HEK293 (cell line): ENCODE data around the gene SMOC1.
A peak's percentile ranks its signal among the peaks of the same experiment; 100 is the strongest.

Source experiments
- CTCF ChIA-PET: fragments of 350-600 bp; formaldehyde crosslinking; extraction: SDS; loops from one replicate; lab custom pipeline; 2021; ENCODE audit warnings: antibody characterized with exemption; lab: Yijun Ruan, JAX
- POLR2A ChIA-PET: fragments of 300-600 bp; formaldehyde crosslinking; extraction: SDS; loops from one replicate; lab custom pipeline; 2020; ENCODE audit warnings: antibody characterized with exemption, inconsistent platforms; lab: Yijun Ruan, JAX
- H3K27ac ChIP-seq: fragments of 200-500 bp; sonication (Bioruptor generic); 2 replicates; pipeline ENCODE4 v1.5.1; 2014; ENCODE audit warnings: low read depth, low read length, control low read depth, inconsistent platforms; ENCODE audit errors: extremely low read depth
- H3K36me3 ChIP-seq, 2 experiments: fragments of 200-500 bp in 1 of 2; sonication (Bioruptor generic) in 1 of 2; 1 replicate in 1 of 2; 2 replicates in 1 of 2; pipeline ENCODE4 v1.5.1; 2014 to 2017; ENCODE audit warnings: inconsistent platforms in 2 of 2, low read length in 2 of 2; ENCODE audit not compliant: control insufficient read depth in 2 of 2, insufficient read depth in 1 of 2
- H3K4me1 ChIP-seq: fragments of 200-500 bp; sonication (Bioruptor generic); 2 replicates; pipeline ENCODE4 v1.5.1; 2014; ENCODE audit warnings: mild to moderate bottlenecking, low read length, inconsistent platforms; ENCODE audit not compliant: control insufficient read depth, insufficient read depth
- H3K4me3 ChIP-seq: 2 replicates; pipeline ENCODE4 v1.5.1; 2011; ENCODE audit warnings: low read depth, mild to moderate bottlenecking, control low read depth, low read length, moderate library complexity
- H3K9me3 ChIP-seq: fragments of 200-500 bp; sonication (Bioruptor generic); 2 replicates; pipeline ENCODE4 v1.5.1; 2014; ENCODE audit warnings: low read depth, low read length, inconsistent platforms; ENCODE audit not compliant: control insufficient read depth, insufficient read depth
- BCL11B ChIP-seq: fragments of 450-650 bp; formaldehyde crosslinking; IDR thresholded peaks from 2 replicates; pipeline ENCODE4 v1.5.1; 2016; ENCODE audit warnings: low read depth, missing biosample characterization, missing genetic modification characterization
- FEZF1 ChIP-seq: fragments of 450-650 bp; formaldehyde crosslinking; IDR thresholded peaks from 2 replicates; pipeline ENCODE4 v1.5.1; 2016; ENCODE audit warnings: missing biosample characterization, missing genetic modification characterization
- GLI2 ChIP-seq: fragments of 450-650 bp; formaldehyde crosslinking; IDR thresholded peaks from 2 replicates; pipeline ENCODE4; 2017; ENCODE audit warnings: missing biosample characterization, missing genetic modification characterization, low read depth, borderline replicate concordance
- GLIS1 ChIP-seq: fragments of 450-650 bp; formaldehyde crosslinking; IDR thresholded peaks from 2 replicates; pipeline ENCODE4 v1.5.1; 2016; ENCODE audit warnings: missing biosample characterization, missing genetic modification characterization
- KLF8 ChIP-seq: fragments of 450-650 bp; formaldehyde crosslinking; IDR thresholded peaks from 2 replicates; pipeline ENCODE4 v1.5.1; 2016; ENCODE audit warnings: missing biosample characterization, missing genetic modification characterization
- MEIS1 ChIP-seq: sonication (generic); formaldehyde crosslinking; IDR thresholded peaks from 2 replicates; pipeline ENCODE4 v1.8.1; 2022; ENCODE audit warnings: missing genetic modification reagents, mild to moderate bottlenecking, borderline replicate concordance
- PBX3 ChIP-seq: sonication (generic); formaldehyde crosslinking; IDR thresholded peaks from 2 replicates; pipeline ENCODE4 v1.8.1; 2022; ENCODE audit warnings: mild to moderate bottlenecking, moderate library complexity, missing genetic modification reagents
- ZFP37 ChIP-seq: fragments of 450-650 bp; formaldehyde crosslinking; IDR thresholded peaks from 2 replicates; pipeline ENCODE4 v1.5.1; 2016; ENCODE audit warnings: missing biosample characterization, missing genetic modification characterization
- ZNF138 ChIP-seq: fragments of 450-650 bp; formaldehyde crosslinking; IDR thresholded peaks from 2 replicates; pipeline ENCODE4 v1.5.1; 2016; ENCODE audit warnings: missing biosample characterization, missing genetic modification characterization, borderline replicate concordance
- ZNF24 ChIP-seq: fragments of 450-650 bp; formaldehyde crosslinking; IDR thresholded peaks from 2 replicates; pipeline ENCODE4 v1.5.1; 2016; ENCODE audit warnings: missing biosample characterization, missing genetic modification characterization
- ZNF335 ChIP-seq: fragments of 450-650 bp; formaldehyde crosslinking; conservative IDR thresholded peaks from 2 replicates; pipeline ENCODE4 v1.5.1; 2016; ENCODE audit warnings: missing biosample characterization, missing genetic modification characterization
- ZNF394 ChIP-seq: fragments of 450-650 bp; formaldehyde crosslinking; IDR thresholded peaks from 2 replicates; pipeline ENCODE4 v1.5.1; 2016; ENCODE audit warnings: missing biosample characterization, missing genetic modification characterization, mild to moderate bottlenecking, moderate library complexity, borderline replicate concordance
- ZNF513 ChIP-seq: fragments of 450-650 bp; IDR thresholded peaks from 2 replicates; pipeline ENCODE4 v1.5.1; 2018; ENCODE audit warnings: missing biosample characterization, missing genetic modification characterization
- ZNF600 ChIP-seq: fragments of 450-650 bp; formaldehyde crosslinking; IDR thresholded peaks from 2 replicates; pipeline ENCODE4 v1.5.1; 2016; ENCODE audit warnings: missing biosample characterization, missing genetic modification characterization
- ZNF623 ChIP-seq: fragments of 450-650 bp; formaldehyde crosslinking; IDR thresholded peaks from 2 replicates; pipeline ENCODE4 v1.5.1; 2016; ENCODE audit warnings: missing biosample characterization, missing genetic modification characterization
- ZNF629 ChIP-seq: fragments of 450-650 bp; formaldehyde crosslinking; IDR thresholded peaks from 2 replicates; pipeline ENCODE4 v1.5.1; 2017; ENCODE audit warnings: missing biosample characterization, missing genetic modification characterization
- ZNF664 ChIP-seq: fragments of 450-650 bp; formaldehyde crosslinking; IDR thresholded peaks from 2 replicates; pipeline ENCODE4 v1.5.1; 2016; ENCODE audit warnings: missing biosample characterization, missing genetic modification characterization
- ZNF777 ChIP-seq: fragments of 450-650 bp; formaldehyde crosslinking; IDR thresholded peaks from 2 replicates; pipeline ENCODE4 v1.5.1; 2017; ENCODE audit warnings: missing biosample characterization, missing genetic modification characterization, borderline replicate concordance
- ZSCAN23 ChIP-seq: fragments of 450-650 bp; formaldehyde crosslinking; IDR thresholded peaks from 2 replicates; pipeline ENCODE4 v1.5.1; 2016; ENCODE audit warnings: missing biosample characterization, missing genetic modification characterization
- ZSCAN5A ChIP-seq: fragments of 450-650 bp; formaldehyde crosslinking; IDR thresholded peaks from 2 replicates; pipeline ENCODE4 v1.5.1; 2016; ENCODE audit warnings: missing biosample characterization, missing genetic modification characterization

The SMOC1 gene

GRCh38 chr14:69982220-69982839, 103.1 kb downstream of the SMOC1 start:
- Histone ChIP-seq H3K4me3 (no peak overlapping the region), H3K9me3 (no peaks in the 10 kb centered on the region), H3K27ac (no peak overlapping the region), H3K36me3 (peaks cover 3 to 46% of the 10 kb centered on the region in 2 experiments), H3K4me1 (no peaks in the 10 kb centered on the region)
- ChIA-PET POLR2A (no interaction called here), CTCF (interaction anchor here (0.8 to 3.9 kb wide), 2 partner anchors 20 to 31 kb away, joined by 4 to 15 read pairs; no protein-coding TSS in a partner anchor)
- no peak for TF ChIP-seq ZNF600 (tag by site-specific recombination)
- TF ChIP-seq ZNF138: no peak
- no peak for TF ChIP-seq KLF8 (tag by site-specific recombination)
- TF ChIP-seq ZNF24 (tag by site-specific recombination): no peak
- TF ChIP-seq BCL11B (tag by site-specific recombination): no peak
- TF ChIP-seq PBX3 (CRISPR knock-in tag): no peak
- TF ChIP-seq ZSCAN23: no peak
- TF ChIP-seq ZNF629: no peak

GRCh38 chr14:69982886-69983285, 103.7 kb downstream of the SMOC1 start:
- TF ChIP-seq ZNF394 (tag by site-specific recombination) (no peak), ZSCAN5A (tag by site-specific recombination) (no peak), ZNF664 (tag by site-specific recombination) (no peak)
- TF ChIP-seq, all 188 proteins: peak for 0
- CTCF ChIA-PET: interaction anchor here (3.9 kb wide), 1 partner anchor 30 kb away, joined by 15 read pairs; no protein-coding TSS in a partner anchor
- POLR2A ChIA-PET: no interaction called here
- Histone ChIP-seq H3K4me1 (no peaks in the 10 kb centered on the region), H3K4me3 (no peak overlapping the region), H3K27ac (no peak overlapping the region), H3K36me3 (peaks cover 3 to 41% of the 10 kb centered on the region in 2 experiments), H3K9me3 (no peaks in the 10 kb centered on the region)

- Histone ChIP-seq H3K4me3 (no peak overlapping the region), H3K4me1 (no peaks in the 10 kb centered on the region), H3K27ac (no peak overlapping the region), H3K9me3 (no peaks in the 10 kb centered on the region), H3K36me3 (peaks cover 3 to 36% of the 10 kb centered on the region in 2 experiments)
- ChIA-PET POLR2A (no interaction called here), CTCF (interaction anchor here (1.0 to 3.9 kb wide), 2 partner anchors 30 to 45 kb away, joined by 3 to 15 read pairs; no protein-coding TSS in a partner anchor)
- no peak for TF ChIP-seq FEZF1 (tag by site-specific recombination)
- TF ChIP-seq GLIS1 (tag by site-specific recombination): peak; percentile 93
Observed at GRCh38 chr14:69983317-69983716, 104.1 kb downstream of the SMOC1 start.

GRCh38 chr14:69985463-69985862, 106.2 kb downstream of the SMOC1 start:
- POLR2A ChIA-PET: no interaction called here
- CTCF ChIA-PET: no interaction called here
- H3K27ac ChIP-seq: no peak overlapping the region

More at GRCh38 chr14:69985463-69985862, 106.2 kb downstream of the SMOC1 start:
- peaks cover 3 to 15% of the 10 kb centered on the region in 2 experiments; a peak in 2 of 3 replicates for H3K36me3 ChIP-seq
- no peak overlapping the region for H3K4me3 ChIP-seq
- no peaks in the 10 kb centered on the region for H3K9me3 ChIP-seq
- H3K4me1 ChIP-seq: no peaks in the 10 kb centered on the region
- TF ChIP-seq ZNF777 (tag by site-specific recombination): no peak
- TF ChIP-seq ZNF623 (tag by site-specific recombination): no peak
- TF ChIP-seq MEIS1: no peak
- TF ChIP-seq ZNF335 (tag by site-specific recombination): no peak
- no peak for TF ChIP-seq ZFP37 (tag by site-specific recombination)
- TF ChIP-seq GLI2 (tag by site-specific recombination): no peak
- TF ChIP-seq ZNF513 (tag by site-specific recombination): no peak
